NOMO-1 (cell line): Measurements from ENCODE around the gene BPIFB4.
"Not testable (repeated sequence)": the region's sequence is repeated elsewhere in the genome, so short reads cannot be mapped to it uniquely, and the experiment has no call there.

Experiments
- DNase-seq, 2 experiments: peaks; one replicate each; lab custom pipeline; 2025; ENCODE audit not compliant: unreplicated experiment in 2 of 2; lab: John Stamatoyannopoulos, UW

BPIFB4 gene

GRCh38 chr20:33112547-33113386, 33.3 kb downstream of the BPIFB4 start:
- no peak for DNase-seq

GRCh38 chr20:33113387-33113908, 34.0 kb downstream of the BPIFB4 start:
- no peak for DNase-seq

GRCh38 chr20:33115501-33115900, 36.1 kb downstream of the BPIFB4 start:
- not testable (repeated sequence) for DNase-seq

GRCh38 chr20:33119725-33120720, 40.6 kb downstream of the BPIFB4 start:
- no peak for DNase-seq

GRCh38 chr20:33120934-33121333, 41.5 kb downstream of the BPIFB4 start:
- DNase-seq: no peak

- not testable (repeated sequence) for DNase-seq
Measured at GRCh38 chr20:33122297-33122696, 42.9 kb downstream of the BPIFB4 start.

- no peak for DNase-seq
Measured at GRCh38 chr20:33124261-33124660, 44.8 kb downstream of the BPIFB4 start.

- DNase-seq: no peak
Measured at GRCh38 chr20:33124994-33125393, 45.6 kb downstream of the BPIFB4 start.

- DNase-seq: no peak
Measured at GRCh38 chr20:33125983-33126382, 46.5 kb downstream of the BPIFB4 start.

- DNase-seq: no peak
Measured at GRCh38 chr20:33127422-33128097, 48.1 kb downstream of the BPIFB4 start.

GRCh38 chr20:33130568-33131061, 51.2 kb downstream of the BPIFB4 start:
- no peak for DNase-seq

- no peak for DNase-seq
Measured at GRCh38 chr20:33131949-33132473, 52.6 kb downstream of the BPIFB4 start.

- no peak for DNase-seq
Measured at GRCh38 chr20:33132513-33133372, 53.3 kb downstream of the BPIFB4 start.

GRCh38 chr20:33133373-33133941, 54.0 kb downstream of the BPIFB4 start:
- no peak for DNase-seq

GRCh38 chr20:33137195-33137594, 57.8 kb downstream of the BPIFB4 start:
- no peak for DNase-seq

- DNase-seq: no peak
Measured at GRCh38 chr20:33139467-33139866, 60.0 kb downstream of the BPIFB4 start.

GRCh38 chr20:33145521-33145920, 66.1 kb downstream of the BPIFB4 start:
- no peak for DNase-seq

GRCh38 chr20:33147299-33147698, 67.9 kb downstream of the BPIFB4 start:
- no peak for DNase-seq

- DNase-seq: no peak
Measured at GRCh38 chr20:33148040-33148439, 68.6 kb downstream of the BPIFB4 start.
